GM21723 (cell line): ENCODE data around the gene MEX3B.
"Not testable (repeated sequence)": the region's sequence is repeated elsewhere in the genome, so short reads cannot be mapped to it uniquely, and the experiment has no call there.

ENCODE experiments used
- ATAC-seq: cut with Tn5 transposase; IDR thresholded peaks from one replicate; pipeline ENCODE4 v1.9.1; 2021; ENCODE audit warnings: mild to moderate bottlenecking, moderate library complexity; ENCODE audit not compliant: unreplicated experiment

The MEX3B gene

DNA sequence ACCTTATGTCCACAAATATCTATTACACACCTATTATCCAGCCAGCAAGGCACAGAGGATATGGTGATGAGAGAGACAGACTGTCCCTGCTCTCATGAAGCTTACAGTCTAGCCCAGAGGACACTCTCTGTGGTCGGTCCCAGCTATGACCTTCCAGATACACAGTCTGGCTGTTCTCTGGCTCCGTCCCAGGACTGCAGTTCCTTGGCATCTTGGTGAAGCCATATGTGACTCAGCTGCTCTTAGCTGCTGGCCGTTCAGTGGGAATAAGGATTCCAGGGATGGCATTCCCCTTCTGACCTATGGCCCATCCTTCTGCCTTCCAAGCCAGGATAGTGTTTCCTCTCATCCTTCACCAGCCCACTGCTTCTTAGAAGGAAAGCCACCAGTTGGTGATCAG lies 30.8 kb downstream of the MEX3B start:
- ATAC-seq: no peak

DNA sequence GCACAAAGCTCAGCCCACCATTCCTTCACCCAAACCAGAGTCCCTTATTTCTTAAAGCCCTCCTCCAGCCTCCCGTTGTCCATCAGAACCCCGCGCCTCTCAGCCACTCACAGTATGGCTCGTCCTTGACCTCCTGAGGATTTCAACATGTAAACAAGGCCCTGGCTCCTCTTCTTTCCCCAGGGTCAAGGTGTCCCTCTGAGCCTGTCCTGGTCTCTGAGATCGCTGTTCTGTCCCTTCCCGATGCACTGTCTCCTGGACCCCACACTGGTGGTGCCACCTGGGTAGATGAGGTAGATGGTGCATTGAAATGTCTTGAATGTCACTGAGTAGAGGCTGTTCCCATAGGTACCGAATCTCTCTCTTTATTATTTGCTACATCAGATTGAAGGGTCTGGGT lies 32.9 kb downstream of the MEX3B start:
- ATAC-seq: no peak

GRCh38 chr15:82005239-82005638 lies 40.6 kb downstream of the MEX3B start:
- no peak for ATAC-seq

DNA sequence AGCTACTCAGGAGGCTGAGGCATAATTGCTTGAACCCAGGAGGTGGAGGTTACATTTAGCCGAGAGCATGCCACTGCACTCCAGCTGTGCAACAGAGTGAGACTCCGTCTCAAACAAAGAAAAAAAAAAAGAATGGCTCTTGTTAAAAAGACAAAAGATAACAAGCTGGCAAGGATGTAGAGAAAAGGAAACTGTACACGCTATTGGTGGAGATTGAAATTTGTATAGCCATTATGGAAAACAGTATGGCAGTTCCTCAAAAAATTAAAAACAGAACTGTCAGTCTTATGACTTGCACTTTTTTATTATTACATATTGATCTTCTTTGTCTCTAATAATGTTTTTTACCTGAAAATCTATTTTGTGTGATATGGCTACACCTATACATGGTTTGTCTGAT lies 41.9 kb downstream of the MEX3B start:
- ATAC-seq: no peak

DNA sequence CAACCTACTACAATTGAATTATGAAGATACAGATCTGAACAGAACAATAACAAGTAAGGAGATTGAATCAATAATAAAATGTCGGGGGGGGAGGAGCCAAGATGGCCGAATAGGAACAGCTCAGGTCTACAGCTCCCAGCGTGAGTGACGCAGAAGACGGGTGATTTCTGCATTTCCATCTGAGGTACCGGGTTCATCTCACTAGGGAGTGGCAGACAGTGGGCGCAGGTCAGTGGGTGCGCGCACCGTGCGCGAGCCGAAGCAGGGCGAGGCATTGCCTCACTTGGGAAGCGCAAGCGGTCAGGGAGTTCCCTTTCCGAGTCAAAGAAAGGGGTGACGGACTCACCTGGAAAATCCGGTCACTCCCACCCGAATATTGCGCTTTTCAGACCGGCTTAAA lies 50.7 kb downstream of the MEX3B start:
- ATAC-seq: not testable (repeated sequence)

- no peak for ATAC-seq
Observed at GRCh38 chr15:81992523-81992922, 53.3 kb downstream of the MEX3B start.
